Upper lobe of left lung (tissue), 6 donors: Measurements from ENCODE around the gene ZNF467. TPM values are rescaled to one million over a fixed set of nuclear protein-coding genes. Genes with fewer than 3 reads are reported as not detected.

Source experiments
- ATAC-seq, 2 donors: fragments of 200-7000 bp; cut with Tn5 transposase; one replicate each; pipeline ENCODE4 v1.9.1; 2022; ENCODE audit warnings: mild to moderate bottlenecking in 2 of 2, moderate library complexity in 2 of 2; ENCODE audit not compliant: low FRiP score in 2 of 2
- DNase-seq, 2 donors: peaks; one replicate each; pipeline ENCODE4 v3.0.0-alpha.2; 2019 to 2020
- H3K27ac ChIP-seq, 4 donors: fragments of 200-600 bp; sonication (generic); one replicate each; pipeline ENCODE4 v1.5.1; 2016 to 2019
- H3K27me3 ChIP-seq, 4 donors: fragments of 200-600 bp; sonication (generic); one replicate each; pipeline ENCODE4 v1.5.1; 2017 to 2019
- H3K36me3 ChIP-seq, 4 donors: fragments of 200-600 bp; sonication (generic); one replicate each; pipeline ENCODE4 v1.5.1; 2016 to 2019
- H3K4me1 ChIP-seq, 4 donors: fragments of 200-600 bp; sonication (generic); one replicate each; pipeline ENCODE4 v1.5.1; 2018 to 2019
- H3K4me3 ChIP-seq, 4 donors: fragments of 200-600 bp; sonication (generic); one replicate each; pipeline ENCODE4 v1.5.1; 2017 to 2019; ENCODE audit warnings: mild to moderate bottlenecking in 2 of 4, moderate library complexity in 1 of 4
- H3K9me3 ChIP-seq, 4 donors: fragments of 200-600 bp; sonication (generic); one replicate each; pipeline ENCODE4 v1.5.1; 2018 to 2019
- CTCF ChIP-seq, 6 experiments: fragments of 450-650 bp in 4 of 6; fragments of 200-600 bp in 2 of 6; sonication (generic) in 2 of 6; IDR thresholded peaks; one replicate each; pipeline ENCODE4 v1.5.1; 2016 to 2019; ENCODE audit warnings: antibody characterized with exemption in 6 of 6
- EP300 ChIP-seq, 4 donors: sonication (generic); formaldehyde crosslinking; IDR thresholded peaks; one replicate each; pipeline ENCODE4 v1.5.1; 2017; ENCODE audit warnings: antibody characterized with exemption in 4 of 4, control low read depth in 2 of 4
- POLR2A ChIP-seq, 4 donors: fragments of 450-650 bp; IDR thresholded peaks; one replicate each; pipeline ENCODE4 v1.5.1; 2016 to 2017; ENCODE audit warnings: antibody characterized with exemption in 4 of 4, mild to moderate bottlenecking in 2 of 4
- POLR2AphosphoS5 ChIP-seq, 2 donors: sonication (generic); formaldehyde crosslinking; IDR thresholded peaks; one replicate each; pipeline ENCODE4 v1.5.1; 2017; ENCODE audit warnings: antibody characterized with exemption in 2 of 2
- WGBS, 2 donors: methylation state at CpG; one replicate each; pipeline ENCODE4 v1.1.5; 2017 to 2018; 5-methylcytosine and 5-hydroxymethylcytosine counted together
- total RNA-seq, 6 donors: library from RNA; depleted of rRNA in 4 of 6; stranded (reverse); fragments of >200 nt in 4 of 6; gene quantifications; one replicate each; pipeline versions ENCODE4 v1.1.0 to v1.2.1, GENCODE V29; 2016 to 2021
- donor health status: DM: no; HTN: no; CAD: no; lungs with moderate emphysema.
- donor health status: DM: no; HTN: yes; CAD: no; lungs with severe emphysema.

ZNF467 gene
- total RNA-seq, 6 donors from 2014 or later, result 8.2 to 41.2 (median 17.4) TPM

GRCh38 chr7:149727899-149728476, 45.4 kb downstream of the ZNF467 start:
- no peak overlapping the region for H3K4me3 ChIP-seq
- DNase-seq (no peak), ATAC-seq (no peak)
- peaks cover 4 to 99% (median 54%) of the 10 kb centered on the region in 4 donors for H3K36me3 ChIP-seq
- no peaks in the 10 kb centered on the region for H3K27me3 ChIP-seq
- TF ChIP-seq POLR2AphosphoS5 (IDR thresholded peaks at IDR 0.05) (no peak), CTCF (IDR thresholded peaks at IDR 0.05) (no peak), POLR2A (IDR thresholded peaks at IDR 0.05) (no peak), EP300 (IDR thresholded peaks at IDR 0.05) (no peak)
- H3K27ac ChIP-seq, result no peak overlapping the region
- H3K9me3 ChIP-seq, result no peaks in the 10 kb centered on the region
- no peaks in the 10 kb centered on the region for H3K4me1 ChIP-seq
- 74 to 77% methylated on average over 6 to 11 of the region's 12 CpGs for WGBS, 2 donors

- TF ChIP-seq POLR2A (IDR thresholded peaks at IDR 0.05) (no peak), CTCF (IDR thresholded peaks at IDR 0.05) (no peak), EP300 (IDR thresholded peaks at IDR 0.05) (no peak), POLR2AphosphoS5 (IDR thresholded peaks at IDR 0.05) (no peak)
- no peak for DNase-seq
- Histone ChIP-seq H3K36me3 (peaks cover 4 to 99% (median 55%) of the 10 kb centered on the region in 4 donors), H3K9me3 (no peaks in the 10 kb centered on the region), H3K4me3 (no peak overlapping the region), H3K27ac (no peak overlapping the region), H3K27me3 (no peaks in the 10 kb centered on the region), H3K4me1 (no peaks in the 10 kb centered on the region)
- no peak for ATAC-seq
- 84 to 86% methylated on average over 10 to 13 of the region's 13 CpGs for WGBS, 2 donors
Observed at GRCh38 chr7:149727053-149727898, 46.1 kb downstream of the ZNF467 start.

- no peak for TF ChIP-seq CTCF (IDR thresholded peaks at IDR 0.05)
- DNase-seq (no peak), ATAC-seq (no peak)
- WGBS, 2 donors, result 84 to 93% methylated on average over 3 to 5 of the region's 6 CpGs
- H3K4me1 ChIP-seq, result no peaks in the 10 kb centered on the region
- H3K27me3 ChIP-seq, result no peaks in the 10 kb centered on the region
- H3K4me3 ChIP-seq, result no peak overlapping the region
- no peaks in the 10 kb centered on the region for H3K9me3 ChIP-seq
- no peak overlapping the region for H3K27ac ChIP-seq
- peaks cover 4 to 99% (median 64%) of the 10 kb centered on the region in 4 donors for H3K36me3 ChIP-seq
Observed at GRCh38 chr7:149725916-149726315, 47.5 kb downstream of the ZNF467 start.

DNA sequence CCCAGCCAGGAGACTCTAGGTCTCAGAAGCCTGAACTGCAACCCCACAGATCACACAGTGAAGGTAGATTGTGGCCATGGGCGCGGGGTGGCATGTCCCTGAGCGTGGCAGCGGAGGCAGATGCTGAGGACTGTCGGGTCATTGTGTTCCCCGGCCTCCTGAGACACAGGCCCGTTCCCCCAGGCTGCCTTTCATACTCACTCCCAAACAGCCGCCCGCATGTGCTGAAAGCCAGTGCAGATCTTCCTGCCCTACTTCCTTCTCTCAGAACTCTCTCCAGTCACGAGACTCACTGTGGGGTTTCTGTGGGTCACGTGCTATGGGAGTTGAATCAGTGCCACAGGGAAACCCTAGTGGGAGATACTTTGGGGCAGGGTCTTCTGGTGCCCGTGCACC, 48.0 kb downstream of the ZNF467 start:
- Histone ChIP-seq H3K4me3 (no peak overlapping the region), H3K27ac (peak overlapping the region in 1 of 4 donors; percentile 13), H3K4me1 (no peaks in the 10 kb centered on the region), H3K36me3 (peaks cover 4 to 98% (median 65%) of the 10 kb centered on the region in 4 donors), H3K9me3 (no peaks in the 10 kb centered on the region), H3K27me3 (no peaks in the 10 kb centered on the region)
- no peak for TF ChIP-seq POLR2AphosphoS5 (IDR thresholded peaks at IDR 0.05)
- TF ChIP-seq CTCF (IDR thresholded peaks at IDR 0.05), result no peak
- no peak for TF ChIP-seq EP300 (IDR thresholded peaks at IDR 0.05)
- no peak for TF ChIP-seq POLR2A (IDR thresholded peaks at IDR 0.05)
- peak in 1 of 2 donors; percentile 43 for DNase-seq
- 67 to 68% methylated on average over 6 to 12 of the region's 12 CpGs for WGBS, 2 donors
- ATAC-seq, result no peak
